Heart left ventricle (tissue), 16 donors: ENCODE results near the gene P2RX1. TPM values are rescaled to one million over a fixed set of nuclear protein-coding genes. Genes with fewer than 3 reads are reported as not detected.

Source experiments
- ATAC-seq, 4 donors: fragments of 200-7000 bp; cut with Tn5 transposase; one replicate each; pipeline ENCODE4 v1.9.1; 2020 to 2022; ENCODE audit warnings: moderate library complexity in 4 of 4, mild to moderate bottlenecking in 3 of 4, moderate number of reproducible peaks in 1 of 4
- DNase-seq, 5 donors: peaks; one replicate each; pipeline ENCODE4 v3.0.0-alpha.2; 2020
- H3K27ac ChIP-seq, 12 donors: fragments of 200-600 bp; sonication (generic) in 4 of 12; one replicate each; pipeline versions ENCODE4 v1.5.0 to v1.8.0; 2016 to 2022; ENCODE audit warnings: mild to moderate bottlenecking in 2 of 12
- H3K27me3 ChIP-seq, 9 donors: fragments of 200-600 bp; sonication (generic) in 2 of 9; one replicate each; pipeline versions ENCODE4 v1.5.1 to v1.8.0; 2016 to 2022; ENCODE audit warnings: mild to moderate bottlenecking in 3 of 9
- H3K36me3 ChIP-seq, 9 donors: fragments of 200-600 bp; sonication (generic) in 2 of 9; one replicate each; pipeline versions ENCODE4 v1.5.0 to v1.8.0; 2018 to 2022; ENCODE audit warnings: mild to moderate bottlenecking in 2 of 9
- H3K4me1 ChIP-seq, 12 donors: fragments of 200-600 bp; sonication (generic) in 4 of 12; one replicate each; pipeline versions ENCODE4 v1.5.0 to v1.8.0; 2016 to 2022; ENCODE audit warnings: mild to moderate bottlenecking in 3 of 12
- H3K4me3 ChIP-seq, 12 donors: fragments of 200-600 bp; sonication (generic) in 4 of 12; one replicate each; pipeline versions ENCODE4 v1.5.0 to v1.8.0; 2017 to 2022; ENCODE audit warnings: mild to moderate bottlenecking in 9 of 12, moderate library complexity in 4 of 12
- H3K9me3 ChIP-seq, 12 donors: fragments of 200-600 bp; sonication (generic) in 4 of 12; one replicate each; pipeline versions ENCODE4 v1.5.0 to v1.8.0; 2016 to 2022; ENCODE audit warnings: mild to moderate bottlenecking in 1 of 12
- CTCF ChIP-seq, 12 donors: fragments of 200-600 bp; sonication (generic) in 4 of 12; IDR thresholded peaks; one replicate each; pipeline versions ENCODE4 v1.5.0 to v1.8.0; 2018 to 2022; ENCODE audit warnings: antibody characterized with exemption in 12 of 12, mild to moderate bottlenecking in 5 of 12
- POLR2A ChIP-seq, 2 donors: fragments of 450-650 bp; IDR thresholded peaks; one replicate each; pipeline ENCODE4 v1.6.1; 2017; ENCODE audit warnings: antibody characterized with exemption in 2 of 2, mild to moderate bottlenecking in 2 of 2, moderate library complexity in 2 of 2
- WGBS, 4 donors: extraction: QIAGEN DNeasy Blood & Tissue Kit in 2 of 4; methylation state at CpG; one replicate each; pipeline versions ENCODE4 v1.1.5 to v1.1.7; 2013 to 2018; 5-methylcytosine and 5-hydroxymethylcytosine counted together
- intact Hi-C, 10 donors: fragments of 100-400 bp; cut with DNase I; formaldehyde crosslinking; loops; one replicate each; pipeline versions ENCODE4 v1.11.1 to v1.14.2; 2022
- polyA plus RNA-seq, 2 donors: library from polyadenylated mRNA; stranded (reverse); fragments of 200-250 nt; gene quantifications; one replicate each; pipeline ENCODE4 v1.2.3, GENCODE V29; 2013
- total RNA-seq, 9 donors: library from RNA; depleted of rRNA in 2 of 9; stranded (reverse); fragments of >200 nt in 2 of 9; fragmentation: NEBNext Ultra II Directional in 3 of 9; extraction: Animal tissue kit (Norgen Biotek cat#: 25700) in 3 of 9; gene quantifications; one replicate each; pipeline versions ENCODE4 v1.1.0 to v1.2.4, GENCODE V29; 2016 to 2023
- donor health status: ischemic (EF 13 %, LVEDD 7.1; RV severe dilation, severe dysfunction).
- donor health status: healthy with polysubstance abuse.
- donor health status: DM: no; HTN: yes; CAD: no.
- donor health status: DM: no; HTN: no; CAD: no.
- donor health status: ischemic (EF 25% LVEDD 6.9; RV normal size, moderate dysfunction).
- donor health status: ischemic (EF 25% LVEDD 5.7; RV mildly dilated, moderate dysfunction).
- donor health status: healthy.
- donor health status: DM: yes; HTN: yes; CAD: no.
- donor health status: ischemic (EF 35%, LVEDD 5.7; RV mildly dilated, moderate dysfunction).
- donor health status: nonischemic (EF 11% LVEDD 7.7; RV severe dilation, severe dysfunction).
- donor health status: DM: yes; HTN: yes; CAD: no.
- donor health status: PGD.
- donor health status: ischemic (EF 29% LVEDD 5.4; RV normal size, mild dysfunction).
- donor health status: nonischemic (EF 23%, LVEDD 6.1; RV moderate dilation, normal function).

The P2RX1 gene
- total and polyA plus RNA-seq, 11 donors: 0.19 to 5.5 (median 0.52) TPM

DNA sequence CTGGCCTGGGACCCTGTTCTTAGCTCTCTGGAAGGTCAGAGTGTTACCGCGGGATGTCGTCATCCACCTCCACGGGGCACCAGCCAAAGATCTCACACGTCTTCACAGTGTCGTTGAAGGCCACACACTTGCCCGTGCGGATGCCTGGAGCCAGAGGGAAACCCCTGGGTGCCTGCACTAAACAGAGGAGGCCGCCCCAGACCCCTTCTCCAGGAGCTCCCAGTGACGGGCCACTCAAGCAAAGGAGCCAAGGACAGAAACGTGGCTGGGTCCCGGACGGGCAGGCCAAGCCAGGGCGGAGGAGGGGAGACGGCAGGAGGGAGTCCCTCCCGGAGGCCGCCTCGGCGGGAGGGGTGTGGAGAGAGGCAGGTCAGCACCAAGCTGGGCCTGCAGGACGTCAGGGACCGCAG is 12.4 kb downstream of the P2RX1 start:
- no peak overlapping the region for H3K4me3 ChIP-seq
- DNase-seq (no peak), ATAC-seq (no peak)
- no peaks in the 10 kb centered on the region for H3K9me3 ChIP-seq
- no peaks in the 10 kb centered on the region for H3K36me3 ChIP-seq
- 76 to 86% (median 83%) methylated on average over 13 to 21 of the region's 21 CpGs for WGBS, 4 donors
- no peaks in the 10 kb centered on the region for H3K27me3 ChIP-seq
- H3K27ac ChIP-seq: no peak overlapping the region
- intact Hi-C loops: loop anchor here in 1 of 10 donors (5.0 kb wide), 1 partner anchor 37 kb away; no protein-coding TSS in a partner anchor
- H3K4me1 ChIP-seq: no peaks in the 10 kb centered on the region
- TF ChIP-seq CTCF (IDR thresholded peaks at IDR 0.05) (no peak), POLR2A (IDR thresholded peaks at IDR 0.05) (no peak)

GRCh38 chr17:3903051-3903825 is 13.0 kb downstream of the P2RX1 start:
- no peaks in the 10 kb centered on the region for H3K36me3 ChIP-seq
- ATAC-seq (no peak), DNase-seq (no peak)
- no peak overlapping the region for H3K27ac ChIP-seq
- H3K9me3 ChIP-seq: no peaks in the 10 kb centered on the region
- intact Hi-C loops: loop anchor here in 1 of 10 donors (5.0 kb wide), 1 partner anchor 36 kb away; no protein-coding TSS in a partner anchor
- no peaks in the 10 kb centered on the region for H3K27me3 ChIP-seq
- no peak for TF ChIP-seq CTCF (IDR thresholded peaks at IDR 0.05)
- no peak for TF ChIP-seq POLR2A (IDR thresholded peaks at IDR 0.05)
- 87 to 95% (median 90%) methylated on average over 17 to 25 of the region's 25 CpGs for WGBS, 4 donors
- no peaks in the 10 kb centered on the region for H3K4me1 ChIP-seq
- no peak overlapping the region for H3K4me3 ChIP-seq

DNA sequence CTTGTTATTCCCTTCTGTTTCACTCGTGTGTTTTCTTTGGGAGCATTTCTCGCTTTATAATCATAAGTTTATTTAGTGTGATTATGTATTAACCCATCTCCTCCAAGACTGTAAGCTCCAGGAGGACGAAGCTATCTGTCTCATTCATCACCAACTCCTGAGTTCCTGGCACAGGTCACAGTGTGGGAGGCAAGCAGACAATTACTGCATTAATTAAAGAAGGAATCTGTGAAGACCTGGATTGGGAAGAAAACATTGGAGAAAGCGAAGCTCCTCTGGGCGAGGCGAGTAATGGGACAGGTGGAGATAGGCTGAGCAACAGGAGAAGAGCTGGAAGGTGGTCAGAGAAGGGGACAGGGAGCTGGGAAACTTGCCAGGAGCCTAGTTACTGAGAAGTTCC is 15.6 kb downstream of the P2RX1 start:
- TF ChIP-seq CTCF (IDR thresholded peaks at IDR 0.05) (no peak), POLR2A (IDR thresholded peaks at IDR 0.05) (no peak)
- intact Hi-C loops: loop anchor here in 1 of 10 donors (5.0 kb wide), 1 partner anchor 33 kb away; no protein-coding TSS in a partner anchor
- 69 to 76% (median 74%) methylated on average over 6 of the region's 6 CpGs for WGBS, 4 donors

GRCh38 chr17:3897731-3898130 is 18.5 kb downstream of the P2RX1 start:
- peaks cover 4 to 35% (median 29%) of the 10 kb centered on the region in 12 donors for H3K4me1 ChIP-seq
- H3K9me3 ChIP-seq: no peaks in the 10 kb centered on the region
- WGBS, 4 donors: 89 to 98% (median 95%) methylated on average over 8 to 12 of the region's 12 CpGs
- H3K4me3 ChIP-seq: no peak overlapping the region
- TF ChIP-seq POLR2A (IDR thresholded peaks at IDR 0.05) (no peak), CTCF (IDR thresholded peaks at IDR 0.05) (no peak)
- ATAC-seq: no peak
- no peak overlapping the region for H3K27ac ChIP-seq
- no peaks in the 10 kb centered on the region for H3K27me3 ChIP-seq
- no peak for DNase-seq
- intact Hi-C loops: no loop called here
- no peaks in the 10 kb centered on the region for H3K36me3 ChIP-seq

More for the DNA sequence above, 15.6 kb downstream of the P2RX1 start:
- ATAC-seq (no peak), DNase-seq (no peak)
- no peaks in the 10 kb centered on the region for H3K27me3 ChIP-seq
- H3K27ac ChIP-seq: no peak overlapping the region
- H3K4me3 ChIP-seq: no peak overlapping the region
- no peaks in the 10 kb centered on the region for H3K36me3 ChIP-seq
- peaks cover 0 to 10% (median 5%) of the 10 kb centered on the region in 12 donors for H3K4me1 ChIP-seq
- no peaks in the 10 kb centered on the region for H3K9me3 ChIP-seq
